ENCODE measurements around the gene SPTAN1.

SPTAN1 gene

DNA sequence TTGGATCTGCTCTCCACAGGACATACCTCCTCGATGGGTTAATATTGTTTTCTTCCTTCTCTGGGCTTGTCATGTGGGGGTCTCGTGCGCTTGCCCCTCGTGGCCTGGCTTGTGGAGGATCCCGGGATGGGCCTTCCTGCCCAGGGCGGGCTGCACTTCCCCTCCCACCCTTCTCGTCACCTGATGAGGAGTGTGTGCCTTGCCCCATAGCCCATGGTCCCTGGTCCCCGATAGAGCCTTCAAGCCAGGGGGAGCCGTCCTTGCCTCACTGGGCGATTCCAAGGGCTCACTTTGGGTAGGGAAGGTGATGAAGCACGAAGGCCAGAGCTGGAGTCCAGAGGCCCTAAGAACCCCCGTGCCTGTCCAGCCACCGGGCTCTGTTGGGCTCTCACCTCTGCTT is 75.5 kb downstream of the SPTAN1 start:
- DNase-seq (ENCODE audit: insufficient read length) (no peak), FAIRE-seq (no peak)
- TF ChIP-seq POLR2AphosphoS5 (IDR thresholded peaks at IDR 0.05; ENCODE audit: low read depth, low read length) (no peak), TAF1 (IDR thresholded peaks at IDR 0.05; ENCODE audit: borderline replicate concordance, low read depth, low read length) (no peak), POLR2A (IDR thresholded peaks at IDR 0.05; ENCODE audit: low read depth, low read length) (no peak)

DNA sequence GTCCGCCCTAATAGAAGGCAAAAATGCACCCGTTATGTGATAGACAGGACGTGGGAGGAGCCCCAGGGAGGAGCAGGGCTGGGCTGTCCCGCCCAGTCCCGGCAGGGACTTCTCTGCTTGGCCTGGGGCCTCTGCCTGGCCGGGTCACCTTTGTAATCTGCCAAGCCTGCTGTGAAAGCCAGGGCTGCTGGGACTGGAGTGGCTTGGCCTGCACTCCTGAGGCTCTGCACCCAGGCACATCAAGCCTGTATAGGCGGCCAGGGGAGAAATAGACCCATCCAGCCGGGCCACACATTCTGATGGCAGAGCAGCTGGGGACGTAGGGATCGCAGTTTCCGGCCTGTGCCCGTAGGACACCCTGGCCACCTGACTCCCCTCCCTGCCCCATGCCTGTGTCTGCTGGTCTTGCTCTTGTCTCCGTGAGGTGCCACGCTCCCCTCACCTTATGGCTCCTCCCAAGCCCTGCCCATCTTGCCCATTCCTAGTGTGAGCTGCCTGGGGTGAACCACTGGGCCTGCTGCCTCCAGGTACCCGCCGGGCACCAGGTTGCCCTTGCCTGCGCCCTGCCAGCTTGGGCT is 76.2 kb downstream of the SPTAN1 start:
- DNase-seq (ENCODE audit: insufficient read length) (no peak), FAIRE-seq (no peak)
- no peak for TF ChIP-seq POLR2AphosphoS5 (IDR thresholded peaks at IDR 0.05; ENCODE audit: low read depth, low read length)
- TF ChIP-seq POLR2A (IDR thresholded peaks at IDR 0.05; ENCODE audit: low read depth, low read length) = no peak
- TF ChIP-seq TAF1 (IDR thresholded peaks at IDR 0.05; ENCODE audit: borderline replicate concordance, low read depth, low read length) = no peak

DNA sequence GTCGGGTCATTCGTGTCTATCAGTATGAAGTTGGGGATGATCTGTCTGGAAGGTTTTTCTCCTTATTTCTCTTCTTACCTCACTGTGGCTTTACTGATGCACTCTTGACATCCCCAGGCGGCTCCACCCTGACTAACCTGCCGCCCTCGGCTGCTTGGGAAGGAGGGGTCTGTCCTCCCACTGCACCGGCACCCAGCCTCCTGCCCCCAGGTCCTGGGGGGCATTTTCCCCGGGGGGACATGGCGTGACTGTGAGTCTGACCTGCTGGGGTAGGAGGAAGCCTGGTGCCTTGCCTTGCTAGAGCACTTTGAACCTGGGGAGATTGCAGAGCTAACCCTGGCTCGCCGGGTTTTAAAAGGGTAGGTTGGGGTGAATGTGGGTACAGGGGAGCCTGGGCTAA is 76.7 kb downstream of the SPTAN1 start:
- DNase-seq (ENCODE audit: insufficient read length) (no peak), FAIRE-seq (no peak)
- TF ChIP-seq POLR2AphosphoS5 (IDR thresholded peaks at IDR 0.05; ENCODE audit: low read depth, low read length) (no peak), POLR2A (IDR thresholded peaks at IDR 0.05; ENCODE audit: low read depth, low read length) (no peak), TAF1 (IDR thresholded peaks at IDR 0.05; ENCODE audit: borderline replicate concordance, low read depth, low read length) (no peak)

DNA sequence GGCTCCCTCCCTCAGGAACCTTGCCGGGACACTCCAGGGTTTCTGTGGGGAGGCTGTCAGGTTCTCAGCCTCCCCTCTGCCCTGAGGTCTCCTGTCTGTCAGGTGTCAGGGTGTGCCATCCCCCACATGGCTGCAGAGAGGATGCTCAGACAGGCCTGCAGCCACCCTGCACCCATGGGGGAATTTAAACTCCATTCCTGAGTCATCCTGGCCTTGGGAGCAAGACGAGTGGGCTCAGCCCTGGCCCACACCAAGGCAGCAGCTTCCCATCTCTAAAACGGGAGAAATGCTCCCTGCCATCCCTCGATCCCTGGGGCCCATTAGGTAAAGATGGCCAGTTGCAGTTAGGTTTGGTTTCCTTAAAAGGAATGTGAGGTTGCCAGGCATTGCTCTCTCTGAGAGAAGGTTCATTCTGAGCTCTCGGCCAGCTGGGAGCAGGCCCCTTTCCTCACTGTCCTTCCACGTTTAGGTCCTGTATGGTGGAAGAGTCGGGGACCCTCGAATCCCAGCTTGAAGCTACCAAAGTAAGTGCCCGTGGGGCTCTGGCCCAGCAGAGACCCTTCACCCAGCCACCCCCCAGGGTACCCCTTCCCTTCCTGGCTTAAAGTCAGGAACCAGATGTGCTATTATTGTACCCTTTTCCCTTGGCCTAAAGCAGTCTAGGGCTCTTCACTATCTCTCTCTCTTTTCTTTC is 77.6 kb downstream of the SPTAN1 start:
- TF ChIP-seq TAF1 (IDR thresholded peaks at IDR 0.05; ENCODE audit: borderline replicate concordance, low read depth, low read length) = no peak
- no peak for TF ChIP-seq POLR2A (IDR thresholded peaks at IDR 0.05; ENCODE audit: low read depth, low read length)
- TF ChIP-seq POLR2AphosphoS5 (IDR thresholded peaks at IDR 0.05; ENCODE audit: low read depth, low read length) = peak; percentile 49; the same call in 1 of the 2 replicates
- DNase-seq (ENCODE audit: insufficient read length) = no peak

DNA sequence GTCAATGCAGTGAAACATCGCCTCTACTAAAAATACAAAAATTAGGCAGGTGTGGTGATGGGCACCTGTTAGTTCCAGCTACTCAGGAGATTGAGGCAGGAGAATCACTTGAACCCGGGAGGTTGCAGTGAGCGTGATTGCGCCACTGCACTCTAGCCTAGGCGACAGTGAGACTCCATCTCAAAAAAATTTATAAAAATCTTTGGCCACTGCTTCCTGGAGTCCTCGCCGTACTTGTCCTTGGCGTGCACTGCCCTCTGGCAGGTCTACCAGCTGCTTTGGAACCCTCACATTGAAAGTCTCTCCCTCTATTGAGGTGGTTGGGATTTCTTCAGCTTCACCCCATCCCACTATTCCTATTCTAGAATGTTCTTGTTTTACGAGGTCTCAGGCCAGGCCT is 79.2 kb downstream of the SPTAN1 start:
- no peak for DNase-seq (ENCODE audit: insufficient read length)
- no peak for FAIRE-seq
- TF ChIP-seq TAF1 (IDR thresholded peaks at IDR 0.05; ENCODE audit: borderline replicate concordance, low read depth, low read length) = no peak
- no peak for TF ChIP-seq POLR2AphosphoS5 (IDR thresholded peaks at IDR 0.05; ENCODE audit: low read depth, low read length)
- TF ChIP-seq POLR2A (IDR thresholded peaks at IDR 0.05; ENCODE audit: low read depth, low read length) = no peak

More for the DNA sequence above, 77.6 kb downstream of the SPTAN1 start:
- no peak for FAIRE-seq

DNA sequence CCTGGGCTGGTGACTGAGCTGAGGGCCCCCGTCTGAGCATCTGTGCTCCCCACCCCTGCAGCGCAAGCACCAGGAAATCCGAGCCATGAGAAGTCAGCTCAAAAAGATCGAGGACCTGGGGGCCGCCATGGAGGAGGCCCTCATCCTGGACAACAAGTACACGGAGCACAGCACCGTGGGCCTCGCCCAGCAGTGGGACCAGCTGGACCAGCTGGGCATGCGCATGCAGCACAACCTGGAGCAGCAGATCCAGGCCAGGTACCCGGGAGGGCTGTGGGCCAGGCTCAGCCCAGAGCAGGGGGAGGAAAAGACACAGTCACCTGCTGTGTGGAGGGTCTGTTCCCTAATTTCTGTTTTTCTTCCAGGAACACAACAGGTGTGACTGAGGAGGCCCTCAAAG is 79.7 kb downstream of the SPTAN1 start:
- no peak for DNase-seq (ENCODE audit: insufficient read length)
- FAIRE-seq = no peak
- TF ChIP-seq POLR2AphosphoS5 (IDR thresholded peaks at IDR 0.05; ENCODE audit: low read depth, low read length) = no peak
- TF ChIP-seq TAF1 (IDR thresholded peaks at IDR 0.05; ENCODE audit: borderline replicate concordance, low read depth, low read length) = no peak
- TF ChIP-seq POLR2A (IDR thresholded peaks at IDR 0.05; ENCODE audit: low read depth, low read length) = no peak

DNA sequence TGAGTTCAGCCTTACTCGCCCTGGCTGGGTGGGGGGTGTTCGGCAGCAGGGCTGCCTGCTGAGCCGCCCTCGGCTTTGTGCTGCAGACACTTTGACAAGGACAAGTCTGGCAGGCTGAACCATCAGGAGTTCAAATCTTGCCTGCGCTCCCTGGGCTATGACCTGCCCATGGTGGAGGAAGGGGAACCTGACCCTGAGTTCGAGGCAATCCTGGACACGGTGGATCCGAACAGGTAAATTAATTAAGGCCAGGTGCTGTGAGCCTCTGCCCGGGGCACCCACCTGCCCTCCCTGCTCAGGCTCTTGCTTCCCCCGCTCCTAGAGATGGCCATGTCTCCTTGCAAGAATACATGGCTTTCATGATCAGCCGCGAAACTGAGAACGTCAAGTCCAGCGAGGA is 80.1 kb downstream of the SPTAN1 start:
- no peak for FAIRE-seq
- no peak for DNase-seq (ENCODE audit: insufficient read length)
- no peak for TF ChIP-seq POLR2A (IDR thresholded peaks at IDR 0.05; ENCODE audit: low read depth, low read length)
- no peak for TF ChIP-seq POLR2AphosphoS5 (IDR thresholded peaks at IDR 0.05; ENCODE audit: low read depth, low read length)
- TF ChIP-seq TAF1 (IDR thresholded peaks at IDR 0.05; ENCODE audit: borderline replicate concordance, low read depth, low read length) = no peak

DNA sequence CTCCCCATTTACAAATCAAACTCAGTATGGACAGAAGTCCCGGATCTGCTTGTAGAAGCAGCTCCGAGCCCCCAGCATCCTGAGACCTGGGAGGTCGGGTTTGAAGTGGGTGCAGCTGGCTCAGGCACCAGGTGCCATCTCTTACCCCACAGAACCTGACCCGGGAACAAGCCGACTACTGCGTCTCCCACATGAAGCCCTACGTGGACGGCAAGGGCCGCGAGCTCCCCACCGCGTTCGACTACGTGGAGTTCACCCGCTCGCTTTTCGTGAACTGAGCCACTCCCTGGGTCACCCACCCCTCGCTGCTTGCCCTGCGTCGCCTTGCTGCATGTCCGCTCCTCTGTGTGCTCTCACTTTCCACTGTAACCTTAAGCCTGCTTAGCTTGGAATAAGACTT is 80.7 kb downstream of the SPTAN1 start:
- FAIRE-seq (no peak), DNase-seq (ENCODE audit: insufficient read length) (no peak)
- TF ChIP-seq POLR2A (IDR thresholded peaks at IDR 0.05; ENCODE audit: low read depth, low read length) (no peak), TAF1 (IDR thresholded peaks at IDR 0.05; ENCODE audit: borderline replicate concordance, low read depth, low read length) (no peak), POLR2AphosphoS5 (IDR thresholded peaks at IDR 0.05; ENCODE audit: low read depth, low read length) (no peak)

DNA sequence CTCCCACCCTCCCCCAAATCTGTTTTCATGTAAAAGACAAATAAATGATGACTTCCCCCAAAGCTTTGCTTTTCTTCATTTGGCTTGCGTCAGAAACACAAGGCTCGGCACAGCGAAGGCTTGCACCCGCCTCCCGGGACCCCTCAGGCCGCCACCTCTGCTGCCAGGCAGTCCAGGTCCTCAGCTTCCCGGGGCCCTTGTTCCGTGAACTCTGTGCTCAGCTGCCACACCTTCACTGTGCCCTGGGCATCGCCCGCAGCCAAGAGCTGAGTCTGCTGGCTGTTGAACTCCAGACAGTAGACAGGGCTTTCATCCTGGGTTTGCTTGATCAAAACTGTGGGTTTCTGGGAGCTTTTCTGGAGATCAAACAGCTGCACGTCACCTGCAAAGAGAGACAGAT is 81.2 kb downstream of the SPTAN1 start:
- DNase-seq (ENCODE audit: insufficient read length) (no peak), FAIRE-seq (no peak)
- TF ChIP-seq POLR2A (IDR thresholded peaks at IDR 0.05; ENCODE audit: low read depth, low read length) = no peak
- TF ChIP-seq POLR2AphosphoS5 (IDR thresholded peaks at IDR 0.05; ENCODE audit: low read depth, low read length) = no peak
- no peak for TF ChIP-seq TAF1 (IDR thresholded peaks at IDR 0.05; ENCODE audit: borderline replicate concordance, low read depth, low read length)

DNA sequence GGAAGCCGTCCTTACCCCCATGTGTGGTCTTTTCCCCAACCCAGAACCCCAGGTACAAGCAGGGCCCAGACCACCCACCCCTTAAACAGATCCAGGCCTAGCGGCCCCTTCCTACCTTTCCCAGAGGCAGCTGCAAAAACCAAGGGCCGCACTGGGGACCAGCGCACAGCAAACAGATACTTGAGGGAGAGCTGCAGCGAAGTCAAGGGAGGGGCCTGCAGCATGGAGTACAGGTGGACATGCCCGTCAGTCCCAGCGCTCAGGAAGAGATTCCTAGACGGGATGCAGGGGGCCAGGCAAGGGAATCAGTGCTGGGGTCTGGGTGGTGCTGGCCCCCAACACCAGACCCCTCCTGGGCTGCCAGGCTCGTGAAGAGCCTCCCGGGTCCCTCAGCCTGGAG is 81.7 kb downstream of the SPTAN1 start:
- no peak for FAIRE-seq
- DNase-seq (ENCODE audit: insufficient read length) = no peak
- TF ChIP-seq POLR2AphosphoS5 (IDR thresholded peaks at IDR 0.05; ENCODE audit: low read depth, low read length) (no peak), POLR2A (IDR thresholded peaks at IDR 0.05; ENCODE audit: low read depth, low read length) (no peak)

DNA sequence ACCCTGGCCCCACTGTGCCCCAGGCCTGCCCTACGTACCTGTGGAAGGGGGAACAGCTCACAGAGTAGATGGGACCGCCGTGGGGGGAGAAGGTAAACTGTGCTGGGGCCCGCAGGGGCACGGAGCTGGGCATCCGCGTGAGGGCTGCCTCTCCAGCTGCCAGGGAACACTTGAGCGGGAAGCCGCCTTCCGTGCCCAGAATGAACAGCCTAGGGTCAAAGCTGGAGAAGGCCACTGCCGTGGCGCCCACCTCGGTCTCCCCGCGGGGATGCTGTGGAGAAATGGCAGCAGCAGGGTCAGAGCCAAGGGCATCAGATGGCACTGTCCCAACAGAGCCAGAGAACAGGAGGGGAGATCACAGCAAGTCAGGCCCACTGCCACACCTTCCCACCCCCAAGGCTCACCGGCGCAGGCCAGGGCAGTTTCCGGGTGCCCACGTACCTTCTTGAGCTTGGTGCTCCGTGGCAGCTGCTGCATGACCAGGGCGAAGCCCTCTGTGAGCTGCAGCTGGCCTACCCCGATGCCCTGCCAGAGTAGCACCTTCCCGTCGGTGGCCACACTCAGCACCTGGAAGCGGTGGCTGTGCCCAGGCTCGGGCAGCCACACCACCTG is 82.4 kb downstream of the SPTAN1 start:
- no peak for FAIRE-seq
- no peak for DNase-seq (ENCODE audit: insufficient read length)
- TF ChIP-seq POLR2AphosphoS5 (IDR thresholded peaks at IDR 0.05; ENCODE audit: low read depth, low read length) (no peak), POLR2A (IDR thresholded peaks at IDR 0.05; ENCODE audit: low read depth, low read length) (no peak), TAF1 (IDR thresholded peaks at IDR 0.05; ENCODE audit: borderline replicate concordance, low read depth, low read length) (no peak)

Measured in GM12892 (cell line).